CD4-positive, alpha-beta T cell treated with Interferon alpha-2 for 1 hour (primary cell): ENCODE measurements around the gene TFR2.

ENCODE experiments used
- DNase-seq, 2 donors: peaks; one replicate each; pipeline ENCODE4 v3.0.0-alpha.2; 2020 to 2022

Gene TFR2

GRCh38 chr7:100641463-100641859 is at the start of gene TFR2:
TSS of gene TFR2 (minus strand) at chr7:100641552. CDS start at chr7:100641509, 43 bp downstream.
- DNase-seq: no peak

- no peak for DNase-seq
These were observed 48.1 kb upstream of the TFR2 start for GRCh38 chr7:100689230-100690135.

- DNase-seq: no peak
These were observed 47.0 kb upstream of the TFR2 start for GRCh38 chr7:100688326-100688860.

GRCh38 chr7:100687751-100688300 is 46.5 kb upstream of the TFR2 start:
- no peak for DNase-seq

GRCh38 chr7:100687261-100687660 is 45.9 kb upstream of the TFR2 start:
- no peak for DNase-seq

- no peak for DNase-seq
These were observed 45.5 kb upstream of the TFR2 start for GRCh38 chr7:100686822-100687211.

- no peak for DNase-seq
These were observed 45.0 kb upstream of the TFR2 start for GRCh38 chr7:100686201-100686821.

GRCh38 chr7:100685631-100686145 is 44.3 kb upstream of the TFR2 start:
- no peak for DNase-seq

GRCh38 chr7:100685049-100685605 is 43.8 kb upstream of the TFR2 start:
- DNase-seq: no peak

GRCh38 chr7:100684534-100685042 is 43.2 kb upstream of the TFR2 start:
- no peak for DNase-seq

GRCh38 chr7:100683659-100684533 is 42.5 kb upstream of the TFR2 start:
- DNase-seq: no peak

- DNase-seq: no peak
These were observed 41.8 kb upstream of the TFR2 start for GRCh38 chr7:100682991-100683658.

GRCh38 chr7:100682228-100682741 is 40.9 kb upstream of the TFR2 start:
- DNase-seq: no peak

- no peak for DNase-seq
These were observed 40.3 kb upstream of the TFR2 start for GRCh38 chr7:100681491-100682227.

GRCh38 chr7:100680576-100681271 is 39.4 kb upstream of the TFR2 start:
- no peak for DNase-seq

GRCh38 chr7:100679927-100680575 is 38.7 kb upstream of the TFR2 start:
- DNase-seq: peak; percentile 38 to 45

- DNase-seq: no peak
These were observed 38.0 kb upstream of the TFR2 start for GRCh38 chr7:100679129-100679926.
